GM12873 (cell line): ENCODE measurements around the gene LOXL1.

ENCODE experiments used
- TF ChIP-seq, protein P1 (sequence below): IDR thresholded peaks from 2 replicates; pipeline ENCODE4 v1.5.1; 2012; ENCODE audit warnings: low read depth, mild to moderate bottlenecking, moderate library complexity, low read length, control low read depth; ENCODE audit not compliant: insufficient read depth; ENCODE audit errors: missing control alignments

LOXL1 gene

DNA sequence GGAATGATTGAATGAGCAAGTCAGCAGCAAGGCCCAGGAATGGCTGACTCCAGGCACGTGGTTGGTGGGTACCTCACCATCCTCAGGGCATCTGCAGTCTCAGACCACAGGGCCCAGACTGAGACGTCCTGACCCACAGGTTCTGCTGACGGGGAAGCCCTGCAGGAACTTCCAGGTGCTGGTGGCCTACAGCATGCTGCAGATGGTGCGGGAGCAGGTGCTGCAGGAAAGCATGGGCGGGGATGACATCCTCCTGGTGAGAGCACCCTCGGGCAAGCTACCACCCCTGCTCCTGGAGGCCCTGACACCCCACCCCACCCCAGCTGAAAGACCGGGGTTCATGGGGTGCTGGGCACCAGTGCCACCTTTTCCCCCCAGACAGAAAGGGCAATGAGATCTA lies 38.8 kb upstream of the LOXL1 start:
- TF ChIP-seq, protein P1, sequence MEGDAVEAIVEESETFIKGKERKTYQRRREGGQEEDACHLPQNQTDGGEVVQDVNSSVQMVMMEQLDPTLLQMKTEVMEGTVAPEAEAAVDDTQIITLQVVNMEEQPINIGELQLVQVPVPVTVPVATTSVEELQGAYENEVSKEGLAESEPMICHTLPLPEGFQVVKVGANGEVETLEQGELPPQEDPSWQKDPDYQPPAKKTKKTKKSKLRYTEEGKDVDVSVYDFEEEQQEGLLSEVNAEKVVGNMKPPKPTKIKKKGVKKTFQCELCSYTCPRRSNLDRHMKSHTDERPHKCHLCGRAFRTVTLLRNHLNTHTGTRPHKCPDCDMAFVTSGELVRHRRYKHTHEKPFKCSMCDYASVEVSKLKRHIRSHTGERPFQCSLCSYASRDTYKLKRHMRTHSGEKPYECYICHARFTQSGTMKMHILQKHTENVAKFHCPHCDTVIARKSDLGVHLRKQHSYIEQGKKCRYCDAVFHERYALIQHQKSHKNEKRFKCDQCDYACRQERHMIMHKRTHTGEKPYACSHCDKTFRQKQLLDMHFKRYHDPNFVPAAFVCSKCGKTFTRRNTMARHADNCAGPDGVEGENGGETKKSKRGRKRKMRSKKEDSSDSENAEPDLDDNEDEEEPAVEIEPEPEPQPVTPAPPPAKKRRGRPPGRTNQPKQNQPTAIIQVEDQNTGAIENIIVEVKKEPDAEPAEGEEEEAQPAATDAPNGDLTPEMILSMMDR = no peak

DNA sequence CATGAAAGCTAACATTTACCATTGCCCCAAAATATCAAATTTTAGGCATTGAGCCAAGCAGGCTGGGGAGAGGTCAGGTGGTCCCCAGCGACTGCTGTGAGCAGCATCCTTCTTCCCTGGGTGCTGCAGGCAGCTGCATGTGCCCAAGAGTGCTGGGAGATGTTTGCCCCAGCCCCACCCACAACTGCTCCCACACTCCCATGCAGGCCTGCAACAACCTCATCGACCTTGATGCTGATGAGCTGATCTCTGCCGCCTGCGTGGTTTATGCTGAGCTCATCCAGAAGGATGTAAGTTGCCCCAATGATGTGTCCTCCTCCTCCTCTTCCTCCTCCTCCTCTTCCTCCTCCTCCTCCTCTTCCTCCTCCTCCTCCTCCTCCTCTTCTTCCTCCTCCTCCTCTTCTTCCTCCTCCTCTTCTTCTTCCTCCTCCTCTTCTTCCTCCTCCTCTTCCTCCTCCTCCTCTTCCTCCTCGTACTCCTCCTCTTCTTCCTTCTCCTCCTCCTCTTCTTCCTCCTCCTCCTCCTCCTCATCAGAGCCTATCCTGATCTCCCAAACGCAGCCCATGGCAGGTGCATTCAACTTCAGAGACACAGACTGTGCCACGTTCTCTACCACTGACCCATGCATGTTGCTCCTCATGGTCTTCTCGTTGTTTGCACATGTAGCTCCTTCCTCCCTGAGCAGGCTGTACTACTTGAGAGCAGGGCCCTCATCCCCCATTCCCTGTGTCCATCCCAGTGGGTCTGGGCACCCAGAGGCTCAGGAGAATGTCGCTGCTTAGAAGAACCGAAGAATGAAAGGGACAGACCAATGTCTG lies 37.8 kb upstream of the LOXL1 start:
- TF ChIP-seq, protein P1 = no peak

DNA sequence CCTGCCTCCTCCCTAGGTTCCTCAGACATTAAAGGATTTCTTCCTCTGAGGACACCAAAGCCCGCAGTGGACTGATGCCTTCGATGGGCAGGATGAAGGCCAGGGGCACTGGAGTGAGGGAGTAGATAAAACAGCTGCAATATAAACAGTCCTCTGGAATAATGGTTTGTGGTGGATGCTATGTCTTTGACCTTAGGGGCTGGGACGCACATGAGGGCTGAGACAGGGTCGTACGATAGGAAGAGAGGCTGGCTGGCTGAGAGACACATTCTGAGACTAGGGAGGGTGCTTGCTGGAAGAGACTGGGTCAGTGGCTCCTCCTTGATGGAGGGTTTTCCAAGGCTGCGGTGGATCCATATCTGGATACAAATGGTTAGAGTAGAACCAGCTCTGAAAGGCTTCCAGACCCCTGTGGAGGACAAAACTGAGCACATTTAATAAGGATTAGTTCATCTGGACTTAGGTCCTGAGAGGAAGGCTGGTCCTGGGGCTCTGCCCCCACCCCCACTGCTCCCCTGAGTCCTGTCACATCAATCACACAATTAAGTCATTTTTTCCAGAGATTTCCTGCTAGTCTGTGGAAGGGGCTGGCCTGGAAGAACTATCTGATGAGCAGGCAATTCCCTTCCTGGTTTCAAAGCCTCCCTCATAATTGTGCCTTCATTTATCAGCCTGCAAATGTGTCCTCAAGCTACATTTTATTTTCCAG lies 37.1 kb upstream of the LOXL1 start:
- TF ChIP-seq, protein P1 = no peak

DNA sequence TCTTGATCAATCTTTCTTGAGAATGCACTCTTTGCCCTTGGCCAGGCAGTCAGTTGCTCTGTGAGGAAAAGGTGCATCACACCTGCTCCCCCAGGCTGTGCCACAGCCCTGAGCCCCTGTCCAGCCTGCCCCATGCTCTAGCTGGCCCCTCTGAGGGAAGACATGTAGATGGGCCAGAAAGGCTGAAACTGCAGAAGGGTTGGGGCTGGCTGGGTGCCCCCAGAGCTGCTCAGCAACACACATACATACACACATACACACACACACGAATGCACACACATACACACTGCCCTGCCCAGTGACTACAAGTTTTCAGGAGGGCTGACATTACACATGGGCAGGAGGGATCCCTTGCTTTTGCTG lies 36.5 kb upstream of the LOXL1 start:
- TF ChIP-seq, protein P1 = no peak

- TF ChIP-seq, protein P1 = no peak
Measured at GRCh38 chr15:73891328-73892315, 34.6 kb upstream of the LOXL1 start.

GRCh38 chr15:73892446-73893226 lies 33.6 kb upstream of the LOXL1 start:
- TF ChIP-seq, protein P1 = no peak
